Caki2 (cell line): ENCODE results near the gene PDE5A. TPM values are rescaled to one million over a fixed set of nuclear protein-coding genes. Genes with fewer than 3 reads are reported as not detected.
"Not testable (repeated sequence)": the region's sequence is repeated elsewhere in the genome, so short reads cannot be mapped to it uniquely, and the experiment has no call there.

ENCODE experiments used
- DNase-seq: peaks from one replicate; pipeline ENCODE4 v3.0.0-alpha.2; 2015; ENCODE audit warnings: low read depth
- in situ Hi-C: cut with HindIII; loops from 2 replicates; pipeline ENCODE4 v1.10.0; 2016; ENCODE audit warnings: low sequenced_read_pairs, low pct_unique_long_range_greater_than_20kb, mixed read lengths
- total RNA-seq: library from RNA; depleted of rRNA; stranded (reverse); fragments of >200 nt; shearing (Covaris generic); gene quantifications from 2 replicates; pipeline ENCODE4 v1.2.3, GENCODE V29; 2014; ENCODE audit warnings: low replicate concordance

The PDE5A gene
- total RNA-seq, 1 experiment from 2014 or later = 2.5 TPM

DNA sequence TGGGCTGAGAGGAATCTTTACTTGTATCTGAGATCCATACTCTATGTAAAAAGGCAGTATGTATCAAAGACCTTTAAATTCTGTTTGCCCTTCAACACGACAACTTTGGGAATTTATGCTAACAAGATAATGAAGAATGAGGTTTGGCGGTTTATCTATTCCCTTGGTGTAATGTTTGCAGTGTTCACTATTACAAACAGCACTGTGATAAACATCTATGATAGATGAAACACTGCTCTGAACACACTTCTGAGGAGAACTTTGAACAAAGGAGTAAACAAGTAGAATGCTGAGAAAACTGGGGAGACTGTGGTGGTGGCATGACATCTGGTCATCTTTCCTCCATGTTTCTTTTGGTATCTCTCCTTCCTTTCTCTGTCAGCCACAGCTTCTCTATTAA is 126.9 kb downstream of the PDE5A start:
- DNase-seq = no peak
- in situ Hi-C loops = no loop called here

- DNase-seq = no peak
- in situ Hi-C loops = no loop called here
These were observed 130.1 kb downstream of the PDE5A start for GRCh38 chr4:119498527-119498926.

DNA sequence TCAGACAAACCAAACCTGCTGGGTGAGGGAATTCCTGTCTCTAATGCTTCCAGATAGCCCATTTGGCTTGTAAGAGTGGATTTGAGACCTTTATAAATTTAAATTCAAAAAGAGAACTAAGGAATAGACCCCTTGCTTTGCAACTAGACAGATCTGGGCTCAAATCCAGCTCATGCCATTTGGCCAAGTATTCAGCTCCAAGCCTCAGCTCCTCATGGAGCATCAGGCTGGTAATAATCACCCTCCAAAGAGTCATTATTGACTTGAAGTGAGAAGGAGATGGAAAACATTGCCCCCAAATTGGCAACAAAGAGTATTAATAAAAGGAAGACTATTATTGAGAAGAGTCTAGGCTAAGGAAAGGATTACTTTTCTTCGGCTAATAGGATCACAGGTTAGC is 134.7 kb downstream of the PDE5A start:
- no peak for DNase-seq
- in situ Hi-C loops = no loop called here

DNA sequence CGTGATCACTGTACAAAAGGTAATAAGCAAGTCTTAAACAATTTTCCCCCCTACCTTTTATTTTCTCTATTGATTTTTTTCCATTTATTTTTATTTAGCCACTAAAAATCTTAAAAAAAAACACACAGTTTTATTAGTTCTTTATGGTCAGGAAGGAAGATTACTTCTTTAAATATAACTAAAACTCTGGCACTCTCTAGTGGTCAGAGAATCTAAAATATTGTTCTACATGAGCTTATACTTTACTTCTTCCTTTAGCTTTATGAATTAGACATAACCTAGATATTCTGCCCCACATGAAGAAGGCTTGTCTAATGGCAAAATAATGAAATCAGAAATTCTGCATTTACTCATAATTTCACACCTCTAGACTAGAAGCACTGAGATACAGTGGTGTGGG is 135.2 kb downstream of the PDE5A start:
- in situ Hi-C loops = no loop called here
- no peak for DNase-seq

DNA sequence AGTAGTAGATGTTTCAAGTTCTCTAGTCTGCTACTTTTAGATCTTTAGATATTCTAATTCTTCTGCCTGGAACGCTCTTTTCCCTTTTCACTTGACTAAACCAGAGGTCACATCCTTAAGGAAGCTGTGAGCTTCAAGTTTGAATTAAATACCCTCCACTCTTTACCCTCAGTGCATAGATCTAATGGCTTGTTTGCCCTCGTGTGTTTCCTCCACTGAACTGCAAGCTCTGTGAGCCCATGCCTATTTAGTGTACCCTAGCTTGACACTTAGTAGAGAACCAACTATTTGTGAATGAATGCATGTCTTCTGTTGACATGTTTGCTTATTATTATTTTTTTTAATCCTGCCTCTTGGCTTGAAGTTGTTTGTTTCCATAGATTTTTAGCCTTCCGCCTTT is 138.3 kb downstream of the PDE5A start:
- DNase-seq = no peak
- in situ Hi-C loops = no loop called here

DNA sequence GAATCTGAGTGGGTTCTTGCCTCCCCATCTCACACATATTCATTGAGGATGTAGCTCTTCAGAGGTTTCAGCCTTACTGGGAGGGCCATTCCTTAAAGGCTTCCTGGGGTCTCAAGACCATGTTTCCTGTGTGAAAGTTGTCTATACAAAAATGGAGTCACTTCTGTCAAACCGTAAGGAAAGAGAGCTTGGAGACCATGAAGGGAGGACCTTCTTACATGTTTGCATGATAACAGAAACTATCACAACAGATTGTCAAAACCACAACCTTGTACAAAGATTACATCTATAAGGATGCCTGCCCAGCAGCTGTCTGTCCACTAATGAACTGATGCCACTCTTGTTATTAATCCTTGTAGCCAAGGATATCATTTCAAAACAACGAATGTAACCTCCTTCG is 139.3 kb downstream of the PDE5A start:
- in situ Hi-C loops = no loop called here
- no peak for DNase-seq

GRCh38 chr4:119480331-119480730 is 148.3 kb downstream of the PDE5A start:
- no peak for DNase-seq
- in situ Hi-C loops = no loop called here

DNA sequence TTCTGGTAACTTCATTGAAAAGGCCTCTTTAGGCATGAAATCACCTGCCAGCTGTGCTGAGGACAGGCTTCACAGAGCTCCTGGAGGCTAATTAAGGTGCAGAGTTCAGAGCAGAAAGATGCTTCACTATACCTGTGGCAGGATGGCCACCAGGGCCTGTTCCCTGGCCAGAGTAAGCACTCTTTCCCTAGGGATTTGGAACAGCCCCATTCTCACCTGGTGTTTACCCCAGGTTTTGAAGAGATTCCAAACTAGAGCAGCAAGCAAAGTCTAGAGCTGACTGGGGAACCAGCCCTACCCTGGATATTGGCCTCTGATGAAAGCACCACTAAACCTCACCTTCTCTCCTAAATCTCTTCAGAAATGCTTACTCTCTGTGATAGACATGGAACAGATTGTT is 148.8 kb downstream of the PDE5A start:
- in situ Hi-C loops = no loop called here
- no peak for DNase-seq

DNA sequence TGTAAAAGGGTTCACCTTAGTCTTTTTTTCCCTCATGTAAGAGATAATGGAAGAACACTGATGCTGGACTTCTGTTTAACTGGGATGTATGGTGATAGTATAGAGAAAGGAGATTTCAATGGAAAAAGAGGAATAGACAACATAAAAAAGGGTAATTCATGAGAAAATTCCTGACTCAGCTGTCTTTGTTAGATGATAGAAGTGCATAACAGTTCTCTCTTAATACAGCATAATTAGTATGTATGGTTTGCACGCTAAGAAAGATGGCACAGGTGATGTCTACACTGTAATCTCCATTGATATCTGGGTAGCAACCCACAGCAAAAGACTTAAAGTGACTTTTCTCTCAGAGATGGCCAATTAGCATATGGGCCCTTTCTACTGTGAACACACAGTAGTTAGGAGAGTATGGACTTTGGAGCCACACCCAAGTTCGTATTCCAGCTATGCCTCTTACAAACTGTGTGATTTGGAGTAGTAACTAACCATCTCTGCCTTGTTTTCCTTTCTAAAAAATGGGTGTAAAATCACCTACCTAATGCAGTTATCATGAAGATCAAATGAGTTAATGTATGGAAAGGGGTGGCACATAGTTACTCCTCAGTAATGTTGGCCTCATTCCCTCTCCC is 149.3 kb downstream of the PDE5A start:
- in situ Hi-C loops = no loop called here

DNA sequence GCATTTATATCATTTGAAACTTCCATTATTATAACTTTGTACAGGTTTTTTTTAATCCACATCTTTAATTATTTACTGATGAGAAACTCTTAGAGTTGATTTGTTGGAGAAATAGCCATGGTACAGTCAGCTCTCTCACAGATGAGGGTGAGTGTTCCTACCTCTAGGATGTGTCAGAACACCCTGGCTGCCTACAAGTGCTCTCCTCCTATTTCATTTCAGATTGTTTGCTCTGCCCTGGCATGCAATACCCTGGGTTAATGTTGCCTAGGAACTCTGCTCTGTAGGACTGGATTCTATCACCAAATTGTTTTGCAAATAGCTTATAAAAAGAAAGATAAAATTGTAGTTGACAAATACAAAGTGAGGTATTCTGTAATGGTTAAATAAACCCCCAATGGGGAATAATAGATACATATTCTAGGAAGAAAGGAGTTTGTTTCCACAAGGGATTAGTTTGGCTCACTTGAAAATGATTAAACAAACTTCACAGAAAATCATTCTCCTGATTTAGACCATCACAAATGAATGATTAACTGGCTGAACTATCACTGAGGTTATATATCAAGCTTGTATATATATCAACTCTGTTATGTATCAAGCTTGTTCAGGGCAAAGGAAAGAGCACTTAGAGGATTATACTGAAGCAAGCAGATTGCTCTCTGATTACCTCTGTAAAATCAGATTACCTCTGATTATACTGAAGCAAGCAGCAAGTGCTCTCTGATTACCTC is 150.0 kb downstream of the PDE5A start:
- peak; percentile 54 for DNase-seq
- in situ Hi-C loops = no loop called here

More for the DNA sequence above, 149.3 kb downstream of the PDE5A start:
- DNase-seq = no peak

GRCh38 chr4:119477412-119478053 is 151.1 kb downstream of the PDE5A start:
- in situ Hi-C loops = no loop called here
- DNase-seq = no peak

GRCh38 chr4:119471259-119471658 is 157.3 kb downstream of the PDE5A start:
- in situ Hi-C loops = no loop called here
- no peak for DNase-seq

GRCh38 chr4:119470737-119471063 is 157.9 kb downstream of the PDE5A start:
- in situ Hi-C loops, DNase-seq: not testable (repeated sequence)

DNA sequence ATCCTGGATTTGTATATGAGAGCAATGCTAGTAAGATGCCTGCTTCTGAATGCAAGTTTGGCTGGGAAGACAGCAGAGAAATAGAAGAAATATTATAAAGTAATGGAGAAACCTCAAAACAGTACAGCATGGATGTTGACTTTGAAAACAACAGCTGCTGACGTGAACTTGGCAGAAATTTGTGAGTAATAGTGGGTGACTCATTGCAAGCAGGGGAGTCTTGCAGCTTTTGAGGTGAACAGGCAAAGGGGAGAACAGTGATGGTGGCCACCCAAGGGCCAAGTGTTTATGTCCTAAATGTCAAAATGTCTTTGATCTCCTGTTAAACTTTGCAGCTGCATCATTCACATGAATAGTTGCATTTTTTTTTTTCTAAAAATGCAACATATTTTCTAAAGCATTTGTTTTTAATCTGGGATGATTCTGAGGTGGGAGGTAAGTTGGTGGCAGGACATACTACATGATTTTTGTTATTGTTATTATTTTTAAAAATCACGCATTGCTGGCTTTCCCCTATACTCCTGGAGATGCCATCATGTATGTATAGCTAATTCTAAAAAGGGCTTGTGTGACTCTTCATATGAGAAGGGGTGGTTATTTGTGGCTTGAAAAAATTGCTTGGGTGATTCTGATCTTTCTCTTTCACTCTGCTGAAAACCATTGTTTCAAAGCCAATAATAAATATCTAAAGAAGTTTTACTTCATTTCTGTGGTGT is 158.4 kb downstream of the PDE5A start:
- in situ Hi-C loops, DNase-seq: not testable (repeated sequence)

- in situ Hi-C loops, DNase-seq: not testable (repeated sequence)
These were observed 159.6 kb downstream of the PDE5A start for GRCh38 chr4:119469039-119469438.

- in situ Hi-C loops = not testable (repeated sequence)
- DNase-seq = peak; percentile 19
These were observed 165.9 kb downstream of the PDE5A start for GRCh38 chr4:119462733-119463132.

DNA sequence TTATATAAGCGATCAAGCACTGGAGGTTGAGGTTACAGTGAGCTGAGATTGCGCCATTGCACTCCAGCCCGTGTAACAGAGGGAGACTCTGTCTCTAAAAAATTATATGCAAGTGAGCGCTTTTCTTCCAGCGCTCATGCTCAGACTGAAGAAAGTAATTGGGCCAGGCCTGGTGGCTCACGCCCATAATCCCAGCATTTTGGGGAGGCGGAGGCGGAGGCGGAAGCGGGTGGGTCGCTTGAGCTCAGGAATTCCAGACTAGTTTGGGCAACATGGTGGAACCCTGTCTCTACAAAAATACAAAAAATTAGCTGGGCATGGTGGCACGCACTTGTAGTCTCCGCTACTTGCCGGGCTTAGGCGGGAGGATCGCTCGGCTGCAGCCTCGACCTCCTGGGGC is 172.9 kb downstream of the PDE5A start:
- in situ Hi-C loops = not testable (repeated sequence)
- peak; percentile 62 for DNase-seq

DNA sequence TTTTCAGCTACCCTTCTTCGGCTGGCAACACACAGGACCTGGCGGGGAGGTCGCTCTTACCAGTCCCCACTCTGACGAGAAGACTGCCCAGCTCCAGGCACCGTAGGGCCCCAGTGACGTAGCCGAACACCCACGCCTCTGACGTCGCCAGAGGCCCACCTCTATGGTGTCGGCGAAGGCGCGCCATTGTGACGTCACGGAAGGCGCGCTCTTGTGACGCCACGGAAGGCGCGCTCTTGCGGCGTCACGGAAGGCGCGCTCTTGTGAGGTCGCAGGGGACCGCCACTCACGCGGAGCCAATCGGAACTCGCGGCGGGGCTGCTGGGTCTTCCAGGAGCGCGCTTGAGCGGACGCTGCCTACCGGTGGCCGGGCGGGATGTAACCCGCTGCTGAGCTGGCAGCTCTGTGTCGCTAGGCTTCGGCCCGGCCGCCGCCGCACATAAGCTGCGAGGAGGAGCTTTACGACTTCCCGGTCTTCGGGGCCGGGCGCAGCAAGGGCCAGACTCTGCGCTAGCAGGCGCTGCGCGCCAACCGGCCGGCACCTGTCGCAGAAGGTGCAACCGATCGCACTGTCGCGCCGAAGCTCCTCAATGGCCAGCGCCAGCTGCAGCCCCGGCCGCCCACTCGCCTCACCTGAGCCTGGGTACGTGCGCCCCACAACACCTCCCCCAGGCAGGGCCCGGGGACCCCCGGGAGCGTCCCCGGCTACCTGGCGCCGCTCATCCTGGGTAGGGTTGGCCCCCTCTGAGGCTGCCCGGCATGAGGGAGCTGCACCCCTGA is 173.9 kb downstream of the PDE5A start:
- DNase-seq = peak; percentile 98
- in situ Hi-C loops = not testable (repeated sequence)
